IMR-90 (cell line): ENCODE results near the gene CSNK1G2.

Source experiments
- BHLHE40 ChIP-seq: fragments of 150-350 bp; IDR thresholded peaks from 2 replicates; pipeline ENCODE4 v1.6.1; 2016; ENCODE audit warnings: mild to moderate bottlenecking, low read depth, low read length
- CEBPB ChIP-seq: IDR thresholded peaks from 2 replicates; pipeline ENCODE4 v1.6.1; 2012; ENCODE audit warnings: low read depth, low read length, improper control_type of control experiment
- CHD1 ChIP-seq: IDR thresholded peaks from 2 replicates; pipeline ENCODE4 v1.6.1; 2012; ENCODE audit warnings: low read depth, low read length, improper control_type of control experiment
- MAZ ChIP-seq: IDR thresholded peaks from 2 replicates; pipeline ENCODE4 v1.6.1; 2012; ENCODE audit warnings: low read depth, mild to moderate bottlenecking, low read length, improper control_type of control experiment, moderate library complexity, borderline replicate concordance
- POLR2A ChIP-seq: IDR thresholded peaks from 2 replicates; pipeline ENCODE4 v1.6.1; 2012; ENCODE audit warnings: mild to moderate bottlenecking, low read depth, low read length
- RFX5 ChIP-seq: IDR thresholded peaks from 2 replicates; pipeline ENCODE4 v1.8.0; 2012; ENCODE audit warnings: low read depth, mild to moderate bottlenecking, low read length, moderate library complexity
- TF ChIP-seq, protein P1 (sequence below): conservative IDR thresholded peaks from 2 replicates; pipeline ENCODE4 v1.5.1; 2012; ENCODE audit warnings: mild to moderate bottlenecking, low read depth, low read length, improper control_type of control experiment

DNA sequence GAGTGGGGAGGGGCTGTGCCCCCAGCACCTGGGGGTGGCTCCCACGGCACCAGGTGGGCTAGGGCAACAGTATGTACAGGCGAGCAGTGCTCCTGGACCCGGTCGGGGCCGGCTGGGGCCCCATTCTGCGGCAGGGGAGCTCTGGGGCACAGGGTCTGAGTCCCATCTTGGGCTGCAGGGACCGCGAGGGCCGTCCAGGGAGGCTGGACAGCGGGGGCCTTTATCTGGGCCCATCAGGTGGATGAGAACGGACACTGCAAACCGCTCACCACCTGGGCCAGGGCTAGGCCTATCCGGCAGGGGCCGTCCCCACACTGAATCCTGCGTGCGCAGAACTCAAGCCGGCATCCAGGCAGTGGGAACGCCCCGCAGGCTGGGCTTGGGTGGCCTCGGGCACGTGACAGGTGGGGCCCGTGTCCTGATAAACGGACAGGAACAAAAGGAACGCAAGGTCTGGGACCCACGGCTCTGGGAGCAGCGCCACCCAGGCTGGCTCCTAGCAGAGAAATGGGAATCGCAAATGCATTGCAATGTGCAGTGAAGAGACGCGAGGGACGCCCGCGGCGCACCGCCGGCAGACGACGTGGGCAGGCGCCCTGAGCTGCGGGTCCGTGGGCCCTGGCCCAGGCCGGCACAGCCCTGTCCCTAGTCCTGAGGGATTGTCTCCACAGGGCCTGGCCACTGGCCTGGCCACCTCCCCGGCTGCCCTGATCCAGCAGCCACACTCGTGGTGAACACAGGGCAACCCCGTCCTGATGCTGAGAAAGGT, 44.8 kb downstream of the CSNK1G2 start:
- TF ChIP-seq, protein P1, sequence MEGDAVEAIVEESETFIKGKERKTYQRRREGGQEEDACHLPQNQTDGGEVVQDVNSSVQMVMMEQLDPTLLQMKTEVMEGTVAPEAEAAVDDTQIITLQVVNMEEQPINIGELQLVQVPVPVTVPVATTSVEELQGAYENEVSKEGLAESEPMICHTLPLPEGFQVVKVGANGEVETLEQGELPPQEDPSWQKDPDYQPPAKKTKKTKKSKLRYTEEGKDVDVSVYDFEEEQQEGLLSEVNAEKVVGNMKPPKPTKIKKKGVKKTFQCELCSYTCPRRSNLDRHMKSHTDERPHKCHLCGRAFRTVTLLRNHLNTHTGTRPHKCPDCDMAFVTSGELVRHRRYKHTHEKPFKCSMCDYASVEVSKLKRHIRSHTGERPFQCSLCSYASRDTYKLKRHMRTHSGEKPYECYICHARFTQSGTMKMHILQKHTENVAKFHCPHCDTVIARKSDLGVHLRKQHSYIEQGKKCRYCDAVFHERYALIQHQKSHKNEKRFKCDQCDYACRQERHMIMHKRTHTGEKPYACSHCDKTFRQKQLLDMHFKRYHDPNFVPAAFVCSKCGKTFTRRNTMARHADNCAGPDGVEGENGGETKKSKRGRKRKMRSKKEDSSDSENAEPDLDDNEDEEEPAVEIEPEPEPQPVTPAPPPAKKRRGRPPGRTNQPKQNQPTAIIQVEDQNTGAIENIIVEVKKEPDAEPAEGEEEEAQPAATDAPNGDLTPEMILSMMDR = no peak
- TF ChIP-seq BHLHE40 (no peak), RFX5 (no peak), POLR2A (no peak), CEBPB (no peak), CHD1 (no peak), MAZ (no peak)
